ENCODE measurements around the gene ZNF595.

The ZNF595 gene

DNA sequence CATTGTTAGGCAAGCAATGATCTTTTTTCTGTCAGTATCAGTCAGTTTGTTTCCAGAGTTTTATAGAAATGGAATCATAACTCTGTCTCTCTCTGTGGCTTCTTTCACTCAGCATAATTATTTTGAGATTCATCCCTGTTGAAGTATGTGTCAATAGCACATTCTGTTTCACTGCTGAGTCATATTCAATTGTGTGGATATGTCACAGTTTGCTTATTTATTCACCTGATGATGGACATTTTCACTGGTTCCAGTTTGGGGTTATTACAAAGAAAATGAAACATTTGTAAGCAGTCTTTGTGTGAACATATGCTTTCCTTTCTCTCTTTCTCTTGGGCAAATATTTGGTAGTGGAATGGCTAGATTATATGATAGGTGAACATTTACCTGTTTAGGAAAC is 61.0 kb downstream of the ZNF595 start:
- TF ChIP-seq TAF1 (IDR thresholded peaks at IDR 0.05; ENCODE audit: borderline replicate concordance, insufficient read depth, low read length) (no peak), POLR2AphosphoS5 (IDR thresholded peaks at IDR 0.05; ENCODE audit: low read depth, low read length) (no peak), SIN3A (IDR thresholded peaks at IDR 0.05; ENCODE audit: borderline replicate concordance, insufficient read depth, low read length) (no peak), FOXP2 (optimal IDR thresholded peaks at IDR 0.05; ENCODE audit: borderline replicate concordance, extremely low read depth, extremely low read length, insufficient read depth) (no peak)
- TF ChIP-seq, protein P1, sequence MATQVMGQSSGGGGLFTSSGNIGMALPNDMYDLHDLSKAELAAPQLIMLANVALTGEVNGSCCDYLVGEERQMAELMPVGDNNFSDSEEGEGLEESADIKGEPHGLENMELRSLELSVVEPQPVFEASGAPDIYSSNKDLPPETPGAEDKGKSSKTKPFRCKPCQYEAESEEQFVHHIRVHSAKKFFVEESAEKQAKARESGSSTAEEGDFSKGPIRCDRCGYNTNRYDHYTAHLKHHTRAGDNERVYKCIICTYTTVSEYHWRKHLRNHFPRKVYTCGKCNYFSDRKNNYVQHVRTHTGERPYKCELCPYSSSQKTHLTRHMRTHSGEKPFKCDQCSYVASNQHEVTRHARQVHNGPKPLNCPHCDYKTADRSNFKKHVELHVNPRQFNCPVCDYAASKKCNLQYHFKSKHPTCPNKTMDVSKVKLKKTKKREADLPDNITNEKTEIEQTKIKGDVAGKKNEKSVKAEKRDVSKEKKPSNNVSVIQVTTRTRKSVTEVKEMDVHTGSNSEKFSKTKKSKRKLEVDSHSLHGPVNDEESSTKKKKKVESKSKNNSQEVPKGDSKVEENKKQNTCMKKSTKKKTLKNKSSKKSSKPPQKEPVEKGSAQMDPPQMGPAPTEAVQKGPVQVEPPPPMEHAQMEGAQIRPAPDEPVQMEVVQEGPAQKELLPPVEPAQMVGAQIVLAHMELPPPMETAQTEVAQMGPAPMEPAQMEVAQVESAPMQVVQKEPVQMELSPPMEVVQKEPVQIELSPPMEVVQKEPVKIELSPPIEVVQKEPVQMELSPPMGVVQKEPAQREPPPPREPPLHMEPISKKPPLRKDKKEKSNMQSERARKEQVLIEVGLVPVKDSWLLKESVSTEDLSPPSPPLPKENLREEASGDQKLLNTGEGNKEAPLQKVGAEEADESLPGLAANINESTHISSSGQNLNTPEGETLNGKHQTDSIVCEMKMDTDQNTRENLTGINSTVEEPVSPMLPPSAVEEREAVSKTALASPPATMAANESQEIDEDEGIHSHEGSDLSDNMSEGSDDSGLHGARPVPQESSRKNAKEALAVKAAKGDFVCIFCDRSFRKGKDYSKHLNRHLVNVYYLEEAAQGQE (IDR thresholded peaks at IDR 0.05; ENCODE audit: insufficient read depth in 1 of 2, low read depth in 2 of 2, low read length in 2 of 2), result no peak

DNA sequence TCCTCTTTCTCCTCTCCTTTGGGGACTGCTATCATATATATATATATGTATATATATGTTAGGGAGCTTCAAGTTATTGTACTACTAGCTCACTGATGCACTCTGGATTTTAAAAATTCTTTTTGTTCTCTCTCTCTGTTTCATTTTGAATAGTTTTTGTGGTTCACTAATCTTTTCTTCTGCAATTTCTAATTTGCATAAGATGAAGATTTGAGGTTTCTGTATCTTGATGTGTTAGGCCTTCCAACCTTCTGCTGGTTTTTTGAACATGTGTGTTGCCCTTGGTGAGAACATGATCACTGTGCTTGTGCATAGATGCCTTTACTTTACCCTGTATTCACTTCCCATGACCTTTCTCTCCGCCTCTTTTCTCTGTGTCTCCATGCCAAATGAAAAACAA is 63.4 kb downstream of the ZNF595 start:
- no peak for TF ChIP-seq TAF1 (IDR thresholded peaks at IDR 0.05; ENCODE audit: borderline replicate concordance, insufficient read depth, low read length)
- TF ChIP-seq, protein P1 (IDR thresholded peaks at IDR 0.05; ENCODE audit: insufficient read depth in 1 of 2, low read depth in 2 of 2, low read length in 2 of 2), result no peak
- no peak for TF ChIP-seq FOXP2 (optimal IDR thresholded peaks at IDR 0.05; ENCODE audit: borderline replicate concordance, extremely low read depth, extremely low read length, insufficient read depth)
- TF ChIP-seq SIN3A (IDR thresholded peaks at IDR 0.05; ENCODE audit: borderline replicate concordance, insufficient read depth, low read length), result no peak
- no peak for TF ChIP-seq POLR2AphosphoS5 (IDR thresholded peaks at IDR 0.05; ENCODE audit: low read depth, low read length)

DNA sequence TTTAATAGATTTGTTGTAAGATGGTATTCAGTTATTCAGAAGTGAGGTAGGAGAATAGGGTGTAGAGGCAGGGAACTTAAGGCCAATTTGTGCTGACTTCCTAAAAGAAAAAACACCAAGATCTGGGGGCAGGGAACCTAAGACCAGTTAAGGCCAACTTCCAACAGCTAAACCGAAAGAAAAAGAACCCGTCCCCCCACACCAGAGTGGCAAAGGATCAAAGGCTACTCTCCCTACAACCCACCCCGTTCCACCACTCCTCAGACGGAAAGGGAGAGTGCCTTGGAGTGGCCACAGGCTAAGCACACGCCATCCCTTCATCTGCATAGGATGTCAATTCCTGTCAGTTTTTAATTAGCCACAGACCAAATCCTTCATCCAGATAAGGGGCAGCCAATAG is 67.5 kb downstream of the ZNF595 start:
- TF ChIP-seq POLR2AphosphoS5 (IDR thresholded peaks at IDR 0.05; ENCODE audit: low read depth, low read length) (no peak), SIN3A (IDR thresholded peaks at IDR 0.05; ENCODE audit: borderline replicate concordance, insufficient read depth, low read length) (no peak), FOXP2 (optimal IDR thresholded peaks at IDR 0.05; ENCODE audit: borderline replicate concordance, extremely low read depth, extremely low read length, insufficient read depth) (no peak), TAF1 (IDR thresholded peaks at IDR 0.05; ENCODE audit: borderline replicate concordance, insufficient read depth, low read length) (no peak)
- TF ChIP-seq, protein P1 (IDR thresholded peaks at IDR 0.05; ENCODE audit: insufficient read depth in 1 of 2, low read depth in 2 of 2, low read length in 2 of 2), result no peak

DNA sequence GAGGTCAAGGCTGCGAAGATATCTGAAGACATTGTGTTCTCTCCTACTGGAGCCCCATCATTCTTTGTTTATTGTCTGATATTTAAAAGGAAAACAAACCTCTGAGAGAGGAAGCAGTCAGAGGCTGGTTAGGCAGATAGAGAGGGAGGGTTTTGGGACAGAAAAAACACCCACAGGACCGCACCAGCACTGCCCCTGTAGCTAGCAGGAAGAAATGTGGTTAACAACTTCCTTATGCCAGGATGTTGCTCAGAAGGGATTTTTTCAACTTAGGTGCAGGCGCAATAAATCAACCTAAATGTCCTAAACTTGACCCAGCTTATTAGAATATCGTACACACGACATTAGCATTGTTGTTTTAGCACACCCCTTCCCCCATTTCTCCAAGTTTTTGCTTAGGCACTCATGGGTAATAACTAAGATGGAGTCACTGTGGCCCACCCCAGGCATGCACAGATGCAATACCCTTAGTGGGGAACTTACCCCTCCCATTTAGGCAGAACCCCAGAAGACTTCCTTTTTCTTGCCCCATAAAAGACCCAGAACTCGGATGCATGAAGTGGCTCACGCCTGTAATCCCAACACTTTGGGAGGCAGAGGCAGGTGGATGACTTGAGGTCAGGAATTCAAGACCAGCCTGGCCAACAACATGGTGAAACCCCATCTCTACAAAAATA is 68.4 kb downstream of the ZNF595 start:
- no peak for TF ChIP-seq TAF1 (IDR thresholded peaks at IDR 0.05; ENCODE audit: borderline replicate concordance, insufficient read depth, low read length)
- no peak for TF ChIP-seq POLR2AphosphoS5 (IDR thresholded peaks at IDR 0.05; ENCODE audit: low read depth, low read length)
- TF ChIP-seq SIN3A (IDR thresholded peaks at IDR 0.05; ENCODE audit: borderline replicate concordance, insufficient read depth, low read length), result no peak
- TF ChIP-seq, protein P1 (IDR thresholded peaks at IDR 0.05; ENCODE audit: insufficient read depth in 1 of 2, low read depth in 2 of 2, low read length in 2 of 2), result no peak
- TF ChIP-seq FOXP2 (optimal IDR thresholded peaks at IDR 0.05; ENCODE audit: borderline replicate concordance, extremely low read depth, extremely low read length, insufficient read depth), result no peak
